Activated CD8-positive, alpha-beta memory T cell treated with anti-CD3 and anti-CD28 coated beads for 4 hours (primary cell): ENCODE measurements around the gene IQGAP1.
"Not testable (repeated sequence)": the region's sequence is repeated elsewhere in the genome, so short reads cannot be mapped to it uniquely, and the experiment has no call there.

ENCODE experiments used
- DNase-seq, 2 donors: peaks; one replicate each; pipeline ENCODE4 v3.0.0-alpha.2; 2020; ENCODE audit warnings: low read depth in 2 of 2

Gene IQGAP1

DNA sequence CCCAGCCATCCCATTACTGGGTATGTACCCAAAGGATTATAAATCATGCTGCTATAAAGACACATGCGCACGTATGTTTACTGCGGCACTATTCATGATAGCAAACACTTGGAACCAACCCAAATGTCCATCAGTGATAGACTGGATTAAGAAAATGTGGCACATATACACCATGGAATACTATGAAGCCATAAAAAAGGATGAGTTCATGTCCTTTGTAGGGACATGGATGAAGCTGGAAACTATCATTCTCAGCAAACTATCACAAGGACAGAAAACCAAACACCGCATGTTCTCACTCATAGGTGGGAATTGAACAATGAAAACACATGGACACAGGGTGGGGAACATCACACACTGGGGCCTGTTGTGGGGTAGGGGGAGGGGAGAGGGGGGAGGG lies 22.3 kb downstream of the IQGAP1 start:
- not testable (repeated sequence) for DNase-seq

DNA sequence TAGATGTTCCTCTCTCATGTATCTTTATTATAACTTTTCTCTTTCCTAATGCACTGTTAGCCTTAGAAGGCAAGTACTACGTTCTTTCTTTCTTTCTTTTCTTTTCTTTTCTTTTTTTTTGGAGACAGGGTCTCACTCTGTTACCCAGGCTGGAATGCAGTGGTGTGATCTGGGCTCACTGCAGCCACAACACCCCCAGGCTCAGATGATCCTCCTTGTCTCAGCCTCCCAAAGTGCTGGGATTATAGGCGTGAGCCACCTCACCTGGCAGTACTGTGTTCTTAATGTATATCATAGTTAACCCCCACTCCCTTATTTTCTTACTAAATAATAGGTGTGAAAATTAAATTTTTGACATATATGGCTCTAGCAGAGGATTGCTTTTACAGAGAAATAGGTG lies 23.1 kb downstream of the IQGAP1 start:
- no peak for DNase-seq

DNA sequence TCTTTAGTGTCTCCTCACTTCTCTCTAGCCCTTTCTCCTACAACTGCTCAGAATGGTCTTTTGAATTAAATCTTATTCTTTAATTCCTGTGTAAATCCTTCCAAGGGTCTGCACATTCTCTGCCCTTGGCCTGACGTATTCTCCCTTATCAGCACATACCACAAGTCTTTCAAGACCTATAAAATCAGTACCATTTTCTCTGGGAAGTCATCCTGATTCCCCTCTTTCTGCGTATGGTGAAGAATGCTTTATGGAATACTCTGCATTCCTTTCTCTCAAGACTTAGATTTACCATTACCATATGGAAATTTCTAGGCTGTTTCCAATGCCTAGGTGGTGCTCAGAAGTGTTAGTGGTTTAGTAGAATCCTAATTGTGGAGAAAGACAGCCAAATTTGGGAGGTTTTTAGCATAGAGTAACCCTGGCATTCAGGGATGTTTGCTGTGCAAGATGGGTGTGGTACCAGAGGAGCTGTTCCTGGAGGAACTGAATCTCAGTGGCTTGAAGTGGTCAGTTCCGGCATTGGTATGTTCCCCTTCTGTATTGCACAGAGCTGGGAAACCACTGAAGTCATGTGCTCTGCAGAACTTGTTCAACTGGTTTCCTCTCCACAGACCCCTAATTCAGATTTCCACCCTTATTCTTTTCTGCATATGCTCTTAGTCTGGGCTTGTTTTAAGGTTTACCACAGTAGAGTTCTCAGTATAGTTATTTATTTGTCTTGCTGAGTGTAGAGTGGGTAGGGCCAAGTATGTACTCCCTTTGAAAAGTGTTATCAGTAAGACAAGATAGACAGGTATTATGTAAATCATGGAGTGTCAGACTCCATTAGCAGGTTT lies 24.5 kb downstream of the IQGAP1 start:
- DNase-seq, result no peak

- DNase-seq, result no peak
Measured at GRCh38 chr15:90413411-90414379, 25.7 kb downstream of the IQGAP1 start.

DNA sequence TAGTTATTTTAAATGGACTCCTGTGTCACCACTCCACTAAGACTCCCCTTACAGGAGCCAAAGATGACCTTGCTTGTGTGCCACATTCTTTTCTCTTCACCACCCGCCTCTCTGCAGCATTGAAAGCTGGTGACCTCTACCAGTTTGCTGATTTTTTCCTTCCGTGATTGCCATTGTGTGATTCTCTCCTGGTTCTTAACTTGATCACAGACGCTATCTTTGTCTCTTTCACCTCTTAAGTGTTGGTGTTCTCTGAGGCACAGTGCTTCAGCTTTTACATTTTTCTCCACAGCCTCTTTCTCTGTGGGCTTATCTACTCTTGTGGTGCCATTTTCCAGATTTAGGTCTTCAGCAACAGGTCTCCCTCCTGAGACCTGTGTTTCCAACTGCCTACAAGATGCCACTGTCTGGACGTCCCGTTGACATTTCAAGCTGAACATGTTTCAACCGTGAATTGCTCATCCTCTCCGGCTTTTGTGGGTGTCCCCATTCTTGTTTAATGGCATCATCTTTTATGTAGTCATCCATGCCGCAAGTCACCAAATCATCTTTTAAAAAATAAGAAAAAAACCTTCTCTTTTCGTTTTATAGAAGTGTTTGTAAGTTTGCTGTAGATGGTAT lies 26.5 kb downstream of the IQGAP1 start:
- no peak for DNase-seq

GRCh38 chr15:90416052-90416451 lies 28.0 kb downstream of the IQGAP1 start:
- DNase-seq, result not testable (repeated sequence)

- no peak for DNase-seq
Measured at GRCh38 chr15:90418627-90419026, 30.6 kb downstream of the IQGAP1 start.

DNA sequence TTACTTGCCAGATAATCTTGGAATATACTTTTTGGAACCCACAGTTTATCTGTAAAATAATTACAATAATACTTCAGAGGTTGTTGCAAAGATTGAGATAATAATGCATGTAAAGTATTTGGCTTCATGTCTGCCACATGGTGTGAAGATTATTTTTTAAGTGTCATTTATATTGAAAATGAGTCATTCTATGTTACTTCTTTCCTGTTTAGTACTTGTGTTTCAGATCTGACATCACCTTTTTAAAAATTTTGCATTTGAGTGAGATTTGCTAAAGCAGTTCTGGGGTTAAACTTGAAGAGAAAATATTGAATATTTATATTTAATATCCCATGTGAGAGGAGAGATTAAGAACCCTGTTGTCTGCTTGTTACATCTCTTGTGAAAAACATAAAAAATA lies 31.2 kb downstream of the IQGAP1 start:
- DNase-seq, result no peak

DNA sequence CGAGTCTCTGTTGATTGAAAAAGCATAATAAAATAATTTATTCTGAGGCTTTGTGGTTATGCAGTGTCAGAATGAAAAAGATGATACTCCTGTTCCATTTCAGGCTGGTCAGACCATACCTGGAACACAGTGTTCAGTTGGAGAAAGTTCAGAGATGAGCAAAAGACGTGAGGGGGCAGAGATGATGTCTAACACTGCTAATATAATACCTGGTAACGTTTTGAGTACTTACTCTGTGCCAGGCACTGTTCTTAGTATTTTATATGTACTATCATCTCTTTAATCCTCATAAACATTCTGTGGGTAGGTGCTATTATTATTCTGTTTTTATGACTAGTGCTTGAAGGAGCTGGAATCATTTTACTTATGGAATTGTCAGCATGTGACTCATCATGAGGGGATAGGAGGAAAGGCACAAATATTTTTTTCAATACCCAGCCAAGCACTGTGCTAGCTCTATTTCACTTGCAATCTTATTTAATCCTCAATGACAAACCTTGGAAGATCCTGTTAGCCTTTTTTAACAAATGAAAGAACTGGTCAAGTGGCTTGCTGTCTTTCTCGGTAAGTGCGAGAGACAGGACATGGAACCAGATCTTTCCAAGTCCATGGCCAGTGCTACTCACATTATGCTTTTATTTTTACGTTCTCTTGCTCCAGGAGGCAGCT lies 31.8 kb downstream of the IQGAP1 start:
- DNase-seq, result no peak

DNA sequence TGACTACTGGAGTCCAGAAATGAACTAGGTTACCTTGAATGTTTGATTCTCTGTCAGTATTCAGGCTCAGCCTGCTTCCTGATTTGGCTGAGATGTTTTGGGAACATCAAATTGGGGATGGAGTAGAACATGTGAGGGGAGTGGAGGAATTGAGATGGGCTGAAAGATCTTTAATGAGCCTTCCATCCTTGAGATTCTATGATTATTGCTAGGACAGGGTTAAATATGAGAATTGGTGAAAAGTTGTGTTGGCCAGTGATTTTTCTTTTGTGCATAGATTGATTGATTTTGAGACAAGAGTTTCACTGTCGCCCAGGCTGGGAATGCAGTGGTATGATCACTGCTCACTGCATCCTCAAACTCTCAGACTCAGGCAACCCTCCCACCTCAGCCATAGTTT lies 32.4 kb downstream of the IQGAP1 start:
- no peak for DNase-seq

- no peak for DNase-seq
Measured at GRCh38 chr15:90421527-90421926, 33.5 kb downstream of the IQGAP1 start.

DNA sequence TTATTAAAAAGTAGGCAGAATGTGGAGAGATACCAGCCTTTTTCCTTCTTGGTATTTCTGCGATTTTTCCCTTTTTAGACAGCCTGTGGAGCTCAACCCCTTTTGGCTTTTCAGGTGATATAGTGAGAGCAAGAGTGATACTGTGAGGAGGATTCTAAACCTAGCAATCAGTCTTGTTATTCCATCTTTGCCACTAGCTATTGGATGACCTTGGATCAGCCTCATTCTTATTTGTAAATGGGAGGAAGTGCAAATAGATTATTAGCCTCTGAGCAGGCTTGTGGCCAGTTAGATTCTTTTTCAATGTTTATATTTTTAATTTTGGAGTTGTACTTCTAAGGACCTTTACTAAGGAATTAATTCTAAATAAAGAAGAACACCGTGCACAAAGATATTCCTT lies 34.0 kb downstream of the IQGAP1 start:
- DNase-seq, result no peak

DNA sequence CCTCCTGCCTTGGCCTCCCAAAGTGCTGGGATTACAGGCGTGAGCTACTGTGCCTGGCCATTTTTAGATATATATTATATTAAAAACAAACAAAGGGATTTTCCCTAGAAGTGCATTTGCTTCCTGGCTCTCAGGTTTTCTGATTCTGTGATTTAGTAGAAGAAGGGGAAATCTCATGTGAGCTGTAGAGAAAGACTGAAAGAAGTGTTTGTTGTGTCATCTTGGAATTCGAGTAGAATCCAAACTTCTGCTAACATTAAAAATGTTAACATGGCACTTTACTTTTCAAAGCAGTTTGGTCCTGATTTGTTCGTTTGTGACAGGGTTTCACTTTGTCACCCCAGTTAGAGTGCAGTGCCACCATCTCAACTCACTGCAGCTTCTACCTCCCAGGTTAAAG lies 34.9 kb downstream of the IQGAP1 start:
- no peak for DNase-seq

DNA sequence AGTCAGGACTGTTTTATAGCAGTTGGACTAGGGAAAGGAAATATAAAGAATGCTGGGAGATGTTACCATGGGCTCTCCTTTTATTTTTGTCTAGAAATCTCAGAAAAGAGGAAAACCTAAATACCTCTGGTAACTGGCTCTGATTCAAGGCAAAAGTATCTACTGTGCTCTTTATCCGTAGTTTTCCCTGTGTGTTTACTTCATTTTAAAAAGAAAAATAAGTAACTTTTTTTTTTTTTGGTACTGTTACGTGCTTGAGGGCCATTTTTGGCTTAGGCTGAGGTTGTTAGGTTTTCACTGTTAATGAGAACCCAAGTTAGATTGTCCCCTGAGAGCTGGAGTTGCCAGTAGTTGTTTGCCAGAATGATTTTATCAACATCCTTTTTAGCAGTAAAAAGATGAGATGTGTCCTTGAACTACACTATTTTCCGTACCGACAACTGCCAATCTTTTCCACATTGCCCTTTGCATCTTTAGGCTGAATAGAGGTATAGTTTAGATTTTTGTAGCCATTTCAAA lies 35.8 kb downstream of the IQGAP1 start:
- no peak for DNase-seq

- DNase-seq, result no peak
Measured at GRCh38 chr15:90425726-90426346, 37.8 kb downstream of the IQGAP1 start.

DNA sequence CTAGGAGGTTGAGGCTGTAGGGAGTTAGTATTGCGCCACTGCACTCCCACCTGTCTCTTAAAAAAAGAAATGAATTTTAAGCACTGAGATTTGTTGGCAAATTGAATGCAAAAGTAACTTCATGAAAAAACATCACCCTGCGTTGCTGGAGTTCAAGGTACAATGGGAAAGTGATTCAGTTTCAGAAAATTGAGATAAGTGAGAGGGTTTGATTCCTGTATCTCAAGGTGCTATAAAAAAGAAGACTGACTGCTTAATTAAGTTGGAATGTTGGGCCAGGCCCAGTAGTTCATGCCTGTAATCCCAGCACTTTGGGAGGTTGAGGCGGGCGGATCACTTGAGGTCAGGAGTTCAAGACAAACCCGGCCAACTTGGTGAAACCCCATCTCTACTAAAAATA lies 39.1 kb downstream of the IQGAP1 start:
- DNase-seq, result no peak

- DNase-seq, result no peak
Measured at GRCh38 chr15:90432253-90432652, 44.2 kb downstream of the IQGAP1 start.

DNA sequence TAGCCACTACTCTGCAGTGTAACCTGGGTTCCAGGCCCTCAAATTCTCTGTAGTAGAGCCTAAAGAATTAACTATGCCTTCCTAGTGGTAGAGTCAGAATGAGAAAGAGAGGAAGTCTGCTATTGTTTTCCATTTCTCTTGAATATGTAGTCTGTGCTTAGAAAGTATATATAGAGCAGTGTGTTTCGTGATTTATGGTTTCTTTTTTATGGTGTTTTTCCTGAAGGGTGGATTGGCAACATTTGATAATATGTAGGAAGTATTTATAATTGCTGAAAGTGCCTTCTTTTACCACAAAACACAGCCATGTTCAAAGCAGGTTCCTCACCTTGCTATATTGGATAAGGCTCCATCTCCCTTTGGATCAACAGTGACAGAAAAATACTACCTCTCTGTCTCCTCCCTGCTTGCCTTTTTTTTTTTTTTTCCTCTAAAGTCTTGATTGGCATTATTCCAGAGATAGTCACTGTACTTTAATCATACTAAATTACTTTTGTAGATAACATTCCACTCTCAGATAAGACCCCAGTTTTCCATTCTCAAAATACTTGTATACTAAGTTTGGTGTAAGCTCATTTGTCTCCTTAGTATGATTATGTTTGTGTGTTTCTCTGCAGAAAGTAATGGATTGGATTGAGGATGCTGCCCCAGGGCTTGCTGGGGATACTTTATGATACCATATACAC lies 47.8 kb downstream of the IQGAP1 start:
- DNase-seq, result no peak

GRCh38 chr15:90436952-90437351 lies 48.9 kb downstream of the IQGAP1 start:
- no peak for DNase-seq

GRCh38 chr15:90437516-90437915 lies 49.5 kb downstream of the IQGAP1 start:
- no peak for DNase-seq
